Embryonic facial prominence (tissue), 1 donor: ENCODE results near the gene VILL.
A peak's percentile ranks its signal among the peaks of the same experiment; 100 is the strongest.
"Not testable (repeated sequence)": the region's sequence is repeated elsewhere in the genome, so short reads cannot be mapped to it uniquely, and the experiment has no call there.

Source experiments
- DNase-seq: peaks from one replicate; pipeline ENCODE4 v3.0.0-alpha.2; 2016; ENCODE audit errors: extremely low spot score

Gene VILL

DNA sequence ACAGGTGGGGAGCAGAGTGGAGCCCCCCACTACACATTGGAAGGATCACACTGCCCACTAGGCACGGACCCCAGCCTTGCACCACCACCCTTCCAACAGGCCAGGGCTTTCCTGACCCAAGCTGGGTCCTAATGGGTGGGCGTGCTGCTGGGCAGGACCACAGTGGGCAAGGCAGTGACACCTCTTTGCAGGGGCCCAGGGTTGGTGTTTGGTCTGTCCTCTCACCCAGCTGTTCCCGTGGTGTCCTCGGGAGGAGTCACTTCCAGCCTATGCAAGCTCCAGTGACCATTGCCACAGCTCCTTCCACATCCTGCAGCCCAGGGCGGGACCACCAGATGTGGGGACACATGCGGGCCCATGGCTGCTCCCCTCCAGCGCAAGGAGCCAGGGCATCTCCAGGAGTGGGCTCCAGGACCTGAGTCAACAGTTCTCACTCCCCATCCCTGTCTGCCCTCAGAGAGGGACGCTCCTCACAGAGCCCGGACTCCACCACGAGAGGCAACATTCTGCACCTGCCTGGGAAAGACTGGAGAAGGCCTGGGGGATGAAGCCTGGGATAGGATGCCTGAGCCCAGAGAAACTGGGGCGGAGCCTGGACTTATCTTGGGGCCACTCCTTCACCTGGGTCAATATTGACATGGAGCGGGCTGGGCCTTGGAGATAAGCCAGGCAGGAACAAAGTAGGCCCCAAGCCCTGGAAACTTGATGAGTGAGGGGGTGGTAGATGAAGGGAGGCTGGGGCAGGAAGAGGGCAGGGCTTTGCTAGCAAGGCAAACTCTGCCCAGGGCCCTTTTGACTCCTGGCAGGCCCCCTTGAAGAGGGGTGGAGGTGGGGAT, 3.9 kb upstream of the VILL start:
- DNase-seq = no peak

DNA sequence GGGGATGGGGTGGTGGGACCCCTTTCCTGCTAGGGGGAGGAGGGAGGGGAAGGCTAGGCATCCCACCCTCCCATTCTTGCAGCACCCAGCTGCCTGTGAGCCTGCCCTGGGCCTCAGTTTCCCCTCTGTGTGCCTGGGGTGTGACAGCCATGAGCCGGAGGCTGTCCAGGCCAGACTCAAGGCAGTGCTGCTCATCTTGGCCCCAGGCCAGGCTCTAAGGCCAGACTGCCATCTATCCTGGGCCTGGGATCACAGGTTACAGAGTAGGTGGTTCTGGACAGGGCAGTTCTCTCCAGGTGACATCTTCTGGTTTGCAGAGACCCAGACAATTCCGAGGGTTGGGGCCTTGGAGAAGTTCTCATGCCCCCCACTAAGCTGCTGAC, 3.3 kb upstream of the VILL start:
- no peak for DNase-seq

DNA sequence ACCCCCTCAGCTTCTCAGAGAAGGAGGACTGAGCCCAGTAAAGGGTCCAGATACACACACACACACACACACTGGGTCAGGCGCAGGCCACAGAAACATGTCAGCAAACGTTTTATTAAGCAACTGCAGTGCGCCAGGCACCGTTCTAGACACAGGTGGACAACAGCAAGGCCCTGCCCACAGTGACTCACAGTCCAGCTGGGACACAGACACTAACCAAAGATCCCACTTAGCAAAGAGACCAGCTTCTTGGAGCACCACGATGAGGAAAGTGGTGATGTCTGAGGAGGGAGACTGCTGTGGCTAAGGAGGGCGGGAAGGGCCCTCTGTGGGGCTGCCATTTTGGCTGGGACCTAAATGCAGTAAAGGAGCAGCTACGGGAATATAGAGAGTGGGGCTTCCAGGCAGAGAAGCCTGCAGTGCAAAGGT, 2.8 kb upstream of the VILL start:
- no peak for DNase-seq

DNA sequence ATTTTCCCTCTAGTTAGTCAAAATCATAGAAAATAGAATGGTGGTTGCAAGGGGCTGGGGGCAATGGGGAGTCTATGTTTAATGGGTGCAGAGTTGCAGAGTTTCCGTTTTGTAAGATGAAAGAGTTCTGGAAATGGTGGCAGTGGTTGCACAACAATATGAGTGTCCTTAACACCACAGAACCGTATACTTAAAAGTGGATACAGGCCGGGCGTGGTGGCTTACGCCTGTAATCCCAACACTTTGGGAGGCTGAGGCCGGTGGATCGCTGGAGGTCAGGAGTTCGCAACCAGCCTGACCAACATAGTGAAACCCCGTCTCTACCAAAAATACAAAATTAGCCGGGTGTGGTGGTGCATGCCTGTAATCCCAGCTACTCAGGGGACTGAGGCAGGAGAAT, 2.2 kb upstream of the VILL start:
- DNase-seq = not testable (repeated sequence)

DNA sequence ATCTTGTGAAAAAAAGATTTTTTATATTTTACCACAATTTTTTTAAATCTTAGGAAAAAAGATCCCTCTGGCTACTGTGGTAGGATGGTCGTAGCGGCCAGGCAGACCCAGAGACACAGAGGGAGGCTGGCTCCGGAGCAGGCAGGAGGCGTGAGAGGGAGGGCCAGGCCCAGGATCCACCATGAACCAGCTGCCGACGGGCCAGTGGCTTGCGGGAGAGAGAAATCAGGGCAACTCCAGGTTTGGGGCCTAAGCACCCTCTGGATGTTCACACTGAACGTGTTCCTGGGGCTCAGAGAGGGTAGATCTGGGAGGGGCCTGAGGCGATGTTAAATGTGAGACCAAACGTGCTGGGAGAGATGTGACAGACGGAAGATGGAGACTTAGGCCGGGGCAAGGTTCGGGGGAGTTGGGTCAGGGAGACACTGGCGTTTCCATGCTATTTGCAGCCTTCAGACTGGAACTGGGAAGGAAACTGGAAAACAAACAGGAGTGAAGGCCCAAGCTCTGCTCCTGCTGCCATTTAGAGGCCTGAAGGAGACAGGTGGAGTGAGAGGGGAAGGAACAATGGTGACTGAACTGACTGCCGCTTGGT, 1.6 kb upstream of the VILL start:
- DNase-seq = no peak

DNA sequence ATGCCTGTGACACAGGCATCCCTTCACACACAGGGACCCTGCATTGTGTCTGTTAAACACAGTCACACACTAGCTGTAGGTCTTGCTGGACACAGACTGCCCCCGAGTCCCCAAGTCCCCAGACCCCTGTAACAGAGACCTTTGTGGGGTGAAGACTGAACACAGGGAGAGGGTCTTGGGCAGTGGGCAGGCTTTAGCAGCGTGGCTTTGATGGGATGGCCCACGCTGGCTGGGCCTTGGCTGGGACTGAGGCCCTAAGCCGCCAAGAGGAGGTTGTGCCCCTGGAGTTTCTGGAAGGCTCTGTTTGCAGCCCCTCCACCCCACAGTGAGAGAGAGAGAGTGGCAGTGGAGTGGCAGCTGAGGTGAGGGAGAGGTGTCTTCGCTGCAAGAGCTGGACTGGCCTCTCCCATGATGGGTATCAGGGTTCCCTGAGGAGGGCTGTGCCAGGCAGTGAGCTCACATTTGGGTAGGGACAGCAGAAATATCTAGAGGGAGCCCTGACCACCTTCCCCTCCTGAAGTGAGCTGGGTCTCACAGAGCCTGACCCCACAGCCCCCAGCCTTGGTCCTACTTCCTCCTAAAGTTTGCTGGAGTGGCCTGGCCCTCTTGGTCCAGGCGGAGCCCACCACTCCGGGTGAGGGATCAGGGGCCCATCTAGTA, 635 bp upstream of the VILL start:
- no peak for DNase-seq

DNA sequence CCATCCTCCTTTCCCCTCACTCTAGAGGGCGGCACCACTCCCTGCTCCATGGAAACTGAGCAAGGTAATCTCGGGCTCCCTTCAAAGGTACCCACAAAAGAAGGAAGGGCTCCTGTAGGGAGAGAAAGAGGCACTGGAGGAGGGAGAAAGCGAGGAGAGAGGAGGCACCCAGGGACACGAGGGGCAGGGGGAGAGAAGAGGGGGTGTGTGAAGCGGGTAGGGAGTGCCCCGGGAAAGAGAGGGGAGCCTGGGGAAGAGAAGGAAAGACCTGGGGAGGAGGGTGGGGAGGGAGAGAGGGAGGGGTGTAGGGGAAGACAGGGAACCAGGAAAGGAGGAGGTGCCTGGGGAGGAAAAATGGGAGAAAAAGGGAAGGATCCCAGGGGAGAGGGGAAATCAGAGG, 523 bp downstream of the VILL start:
- DNase-seq = no peak

DNA sequence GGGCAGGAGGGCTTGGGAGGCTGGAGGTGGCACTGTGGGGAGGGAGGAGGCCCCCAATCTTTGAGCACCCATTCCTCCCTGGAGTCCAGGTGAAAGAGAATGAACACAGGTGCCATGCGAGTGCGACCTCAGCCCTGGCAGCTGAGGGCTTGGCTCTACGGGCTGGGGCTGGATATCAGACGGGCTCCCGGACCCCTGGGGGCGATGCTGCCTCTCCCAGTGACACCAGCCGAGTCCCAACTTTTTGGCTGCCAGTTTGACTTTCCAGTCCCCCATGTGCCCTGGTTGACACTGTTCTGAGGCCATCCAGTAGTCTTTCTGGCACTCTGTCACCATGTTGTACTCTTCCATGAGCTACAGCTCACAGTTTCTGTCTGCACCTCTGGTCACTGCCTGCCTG, 1.2 kb downstream of the VILL start:
- no peak for DNase-seq

DNA sequence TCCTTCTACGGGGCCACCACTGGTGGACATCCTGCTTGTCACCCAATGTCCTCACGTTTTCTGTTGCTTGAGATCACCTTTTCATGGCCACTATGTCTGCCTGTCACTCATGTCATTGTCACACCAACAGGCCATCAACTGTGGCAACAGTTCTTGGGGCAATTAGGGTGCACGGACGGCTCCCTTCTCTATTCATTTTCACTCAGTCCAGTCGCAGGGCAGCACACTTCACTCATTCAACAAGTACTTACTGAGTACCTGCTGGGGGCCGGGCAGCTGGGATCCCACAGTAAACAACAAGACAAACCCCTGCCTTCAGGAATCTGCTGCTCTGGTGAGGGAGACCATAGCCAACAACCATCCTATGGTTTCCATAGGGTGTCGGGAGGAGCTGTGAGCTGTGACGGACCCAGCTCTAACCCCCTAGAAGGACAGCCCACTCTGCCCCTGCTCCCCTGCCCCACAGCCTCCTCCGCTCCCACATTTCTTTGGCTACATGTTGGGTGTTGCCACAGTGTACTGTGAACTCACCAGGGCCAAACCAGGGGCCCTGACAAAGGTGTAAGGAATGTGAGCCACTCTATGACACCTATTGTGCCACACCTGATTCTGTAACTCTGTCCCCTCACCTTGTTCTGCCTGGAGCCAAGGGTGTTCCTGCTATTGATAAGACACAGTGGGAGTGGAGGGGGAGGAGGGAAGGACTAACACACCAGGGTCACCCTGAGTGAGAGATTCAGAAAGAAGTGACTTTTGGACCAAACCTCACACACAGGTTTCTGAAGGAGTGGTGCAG, 1.9 kb downstream of the VILL start:
- DNase-seq = no peak

DNA sequence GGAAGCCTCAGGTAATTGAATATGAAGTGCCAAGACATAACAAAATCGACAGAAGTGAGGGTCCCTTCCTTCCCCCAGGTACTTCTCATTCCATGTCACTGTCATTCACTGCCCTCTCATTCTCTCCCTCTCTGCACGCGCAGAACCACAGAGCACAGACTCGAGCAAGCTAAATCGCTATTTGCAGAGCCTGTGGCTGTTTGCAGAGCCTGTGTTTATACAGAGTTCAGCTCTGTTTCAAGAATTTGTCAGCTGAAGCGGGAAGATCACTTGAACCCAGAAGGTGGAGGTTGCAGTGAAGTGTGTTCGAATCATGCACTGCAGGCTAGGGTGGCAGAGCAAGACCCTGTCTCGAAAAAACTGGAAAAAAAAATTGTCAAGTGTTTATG, 2.5 kb downstream of the VILL start:
- DNase-seq = no peak

DNA sequence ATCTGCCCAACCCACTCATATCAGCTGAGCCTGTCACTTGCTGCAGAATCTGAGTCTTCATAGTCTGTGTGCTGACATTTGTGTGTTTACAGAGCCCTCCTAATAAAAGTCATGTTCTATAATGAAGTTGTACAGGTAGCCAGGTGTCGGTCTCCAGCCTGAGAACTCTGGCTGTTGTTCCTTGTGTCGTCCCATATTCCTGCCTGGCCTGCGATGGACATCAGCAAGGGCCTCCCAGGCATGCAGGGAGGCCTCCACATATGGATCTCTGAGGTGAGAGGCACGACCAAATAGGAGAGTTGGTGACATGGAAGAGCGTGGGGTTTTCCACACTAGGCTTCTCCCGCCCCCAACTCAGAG, 2.9 kb downstream of the VILL start:
- DNase-seq = no peak

DNA sequence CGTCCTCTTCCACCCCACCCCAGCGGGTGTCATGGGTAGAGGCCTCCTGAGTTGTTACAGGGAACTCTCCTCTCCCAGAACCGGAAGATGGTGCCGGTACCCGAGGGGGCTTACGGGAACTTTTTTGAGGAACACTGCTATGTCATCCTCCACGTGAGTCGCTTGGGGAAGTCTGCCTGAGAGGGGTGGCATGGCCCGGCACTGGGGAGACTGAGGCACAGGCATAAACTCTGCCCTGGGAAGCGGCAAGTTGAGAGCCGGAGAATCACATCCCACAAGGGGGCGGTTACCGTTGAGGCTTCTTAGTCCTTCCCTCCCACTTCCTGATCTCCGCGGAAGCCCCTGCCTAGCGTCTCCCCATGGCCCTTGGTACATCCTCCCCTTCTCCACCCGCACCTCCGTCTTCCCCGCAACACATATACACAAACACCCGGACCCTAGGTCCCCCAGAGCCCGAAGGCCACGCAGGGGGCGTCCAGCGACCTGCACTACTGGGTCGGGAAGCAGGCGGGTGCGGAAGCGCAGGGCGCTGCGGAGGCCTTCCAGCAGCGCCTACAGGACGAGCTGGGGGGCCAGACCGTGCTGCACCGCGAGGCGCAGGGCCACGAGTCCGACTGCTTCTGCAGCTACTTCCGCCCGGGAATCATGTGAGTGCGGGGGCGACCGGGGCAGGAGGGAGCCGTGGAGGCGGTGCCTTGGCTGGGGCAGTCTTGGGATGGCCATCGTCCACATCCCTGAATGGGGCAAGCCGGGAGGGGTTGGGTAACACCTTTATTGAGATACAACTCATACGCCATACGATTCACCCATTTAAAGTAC, 3.4 kb downstream of the VILL start:
- no peak for DNase-seq

DNA sequence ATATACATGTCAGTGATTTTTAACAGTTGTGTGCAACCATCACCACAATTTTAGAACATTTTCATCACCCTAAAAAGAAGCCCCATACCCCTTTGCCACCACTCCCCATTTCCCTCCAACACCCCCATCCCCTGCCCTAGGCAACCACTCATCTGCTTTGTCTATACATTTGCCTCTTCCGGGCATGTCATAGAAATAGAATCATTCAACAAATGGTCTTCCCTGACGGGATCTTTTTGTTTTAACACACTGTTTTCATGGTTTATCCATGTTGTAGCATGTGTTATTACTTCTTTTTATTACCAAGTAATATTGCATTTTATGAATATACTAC, 4.0 kb downstream of the VILL start:
- no peak for DNase-seq

DNA sequence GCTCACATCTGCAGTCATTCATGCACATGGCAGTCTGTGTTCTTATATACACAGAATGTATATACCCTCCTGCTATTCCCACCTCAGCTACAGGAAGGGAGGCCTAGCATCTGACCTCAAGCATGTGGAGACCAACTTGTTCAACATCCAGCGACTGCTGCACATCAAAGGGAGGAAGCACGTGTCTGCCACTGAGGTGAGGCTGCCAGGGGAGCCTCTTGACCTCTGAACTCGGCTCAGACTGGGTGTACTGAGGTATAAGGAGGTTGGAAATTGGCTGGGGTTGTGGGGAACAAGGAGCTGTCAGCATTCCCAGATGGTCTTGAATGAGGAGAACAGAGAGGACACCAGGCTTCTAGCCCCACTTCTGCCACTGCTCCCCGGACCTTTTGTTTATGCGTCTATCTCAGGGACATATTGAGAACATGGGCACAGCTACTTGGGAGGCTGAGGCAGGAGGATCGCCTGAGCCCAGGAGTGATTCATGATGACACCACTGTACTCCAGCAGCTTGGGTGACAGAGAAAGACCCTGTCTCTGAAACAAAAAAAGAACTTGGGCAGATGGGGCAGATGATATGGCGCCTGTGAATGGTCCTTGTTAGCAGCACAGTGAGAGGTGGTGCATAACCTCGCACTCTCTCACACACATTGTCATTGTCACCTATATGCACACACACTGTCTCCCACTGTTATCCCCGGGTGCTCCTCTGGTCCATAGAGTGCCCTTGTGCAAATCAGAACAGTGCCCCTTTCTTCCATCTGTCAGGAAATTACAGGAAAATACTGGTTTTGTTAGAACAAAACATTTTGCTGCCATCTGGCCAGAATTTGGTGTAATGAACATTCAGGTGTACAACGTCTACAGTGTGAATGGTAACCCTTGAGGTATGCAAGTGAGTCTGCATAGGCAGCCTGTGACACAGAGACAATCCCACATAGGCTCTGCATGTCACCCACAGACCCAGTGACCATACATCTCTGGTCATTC, 5.4 kb downstream of the VILL start:
- DNase-seq = no peak

DNA sequence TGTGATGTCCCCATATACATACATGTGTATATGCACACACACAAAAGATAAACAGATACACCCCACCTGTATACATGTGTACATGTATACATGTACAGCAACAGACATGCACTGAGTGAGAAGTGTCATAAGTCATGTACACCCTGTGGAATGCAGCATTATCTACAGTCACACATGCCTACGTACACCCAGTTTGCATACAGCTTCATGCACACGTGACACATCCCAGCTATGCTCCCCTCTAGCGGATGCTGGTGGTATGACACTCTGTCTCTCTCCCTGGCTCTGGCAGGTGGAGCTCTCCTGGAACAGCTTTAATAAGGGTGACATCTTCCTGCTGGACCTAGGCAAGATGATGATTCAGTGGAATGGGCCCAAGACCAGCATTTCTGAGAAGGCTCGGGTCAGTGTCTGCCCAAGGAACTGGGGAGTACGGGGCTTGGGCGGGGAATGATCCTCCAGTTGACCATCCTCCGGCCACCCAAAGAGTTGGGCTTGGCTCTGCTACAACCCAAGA, 6.3 kb downstream of the VILL start:
- peak; percentile 51 for DNase-seq

DNA sequence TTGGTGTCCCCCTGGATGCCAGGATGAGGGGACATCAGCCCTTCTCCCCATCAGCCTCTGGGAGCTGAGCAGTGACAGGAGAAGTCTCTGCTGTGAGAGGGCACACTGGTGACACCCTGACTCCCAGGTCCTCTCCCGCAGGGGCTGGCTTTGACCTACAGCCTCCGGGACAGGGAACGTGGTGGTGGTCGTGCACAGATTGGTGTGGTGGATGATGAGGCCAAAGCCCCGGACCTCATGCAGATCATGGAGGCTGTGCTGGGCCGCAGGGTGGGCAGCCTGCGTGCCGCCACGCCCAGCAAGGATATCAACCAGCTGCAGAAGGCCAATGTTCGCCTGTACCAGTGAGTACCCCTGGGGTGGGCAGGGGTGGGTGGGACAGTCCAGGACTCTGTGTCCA, 6.8 kb downstream of the VILL start:
- no peak for DNase-seq

DNA sequence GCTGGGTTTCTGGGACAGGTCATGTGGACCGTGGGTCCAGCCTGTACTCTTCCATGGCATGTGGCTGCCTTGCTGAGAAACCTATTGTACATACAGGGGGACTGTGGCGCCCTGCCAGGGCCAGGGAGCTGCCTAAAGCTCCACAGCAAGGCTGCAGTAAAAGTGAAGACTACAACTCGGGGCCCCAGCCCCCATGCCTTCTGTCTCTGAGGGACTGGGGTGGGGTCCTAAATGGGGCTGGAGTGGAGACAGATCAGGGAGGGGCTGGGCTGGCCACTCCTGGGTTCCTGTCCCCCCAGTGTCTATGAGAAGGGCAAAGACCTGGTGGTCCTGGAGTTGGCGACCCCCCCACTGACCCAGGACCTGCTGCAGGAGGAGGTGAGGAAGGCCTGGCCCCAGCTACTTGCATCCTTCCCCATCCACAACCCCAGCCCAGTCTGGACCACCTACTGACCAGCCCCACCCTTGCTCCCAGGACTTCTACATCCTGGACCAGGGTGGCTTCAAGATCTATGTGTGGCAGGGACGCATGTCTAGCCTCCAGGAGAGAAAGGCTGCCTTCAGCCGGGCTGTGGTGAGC, 7.3 kb downstream of the VILL start:
- no peak for DNase-seq

DNA sequence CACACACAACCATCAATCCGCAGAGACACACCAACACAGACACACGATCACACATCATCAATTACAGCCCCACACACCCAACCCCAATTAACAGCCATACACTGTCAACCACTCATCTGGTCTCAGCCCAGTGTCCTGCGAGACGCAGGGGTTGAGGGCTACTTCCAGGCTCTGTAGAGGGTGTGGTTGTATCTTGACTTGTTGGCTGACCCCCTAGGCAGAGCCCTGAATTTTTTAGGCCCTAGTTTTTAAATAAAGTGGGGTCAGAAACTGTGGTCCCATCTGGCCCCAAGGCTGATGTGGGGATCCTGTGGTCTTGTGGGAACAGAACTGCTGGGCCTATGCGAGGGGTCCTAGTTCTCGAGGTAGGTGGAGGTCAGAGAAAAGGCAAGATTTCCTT, 9.2 kb downstream of the VILL start:
- no peak for DNase-seq

DNA sequence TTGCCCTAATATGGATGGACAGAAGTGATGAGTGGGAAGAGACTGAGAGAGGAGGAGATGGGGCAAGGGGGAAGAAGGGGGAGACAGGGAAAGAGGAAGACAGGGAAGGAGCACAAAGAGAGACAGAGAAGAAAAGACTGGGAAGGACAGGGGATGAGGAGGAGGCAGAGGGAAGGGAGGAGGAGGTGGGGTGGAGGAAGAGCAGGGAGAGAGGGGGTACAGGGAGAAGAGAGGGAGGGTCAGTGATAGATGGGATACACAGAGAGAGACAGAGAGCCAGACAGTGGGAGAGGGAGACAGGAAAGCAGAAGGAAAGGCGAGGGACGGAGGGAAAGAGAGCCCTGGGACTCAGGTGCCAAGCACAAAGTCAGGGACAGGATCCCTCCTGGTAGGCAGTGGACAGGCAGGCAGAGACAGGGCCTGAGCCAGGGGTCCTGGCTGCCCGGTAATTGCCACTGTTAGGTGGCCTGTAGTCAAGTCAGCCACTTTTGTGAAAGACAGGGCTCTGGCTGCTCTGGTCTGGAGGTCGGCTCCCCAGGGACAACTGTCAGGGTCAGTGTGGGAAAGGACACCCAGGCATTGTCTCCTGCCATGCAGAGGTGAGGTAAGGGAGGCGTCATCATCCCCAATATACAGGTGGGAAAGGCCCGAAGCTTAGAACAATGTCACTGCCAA, 9.8 kb downstream of the VILL start:
- DNase-seq = no peak
